H7 (cell line): ENCODE data around the gene CHST11. TPM values are rescaled to one million over a fixed set of nuclear protein-coding genes. Genes with fewer than 3 reads are reported as not detected.
"Not testable (repeated sequence)": the region's sequence is repeated elsewhere in the genome, so short reads cannot be mapped to it uniquely, and the experiment has no call there.

ENCODE experiments used
- DNase-seq: peaks from one replicate; pipeline ENCODE4 v3.0.0; 2012
- H3K27me3 ChIP-seq: 2 replicates; pipeline ENCODE4 v1.6.0; 2011; ENCODE audit warnings: mild to moderate bottlenecking, low read length; ENCODE audit not compliant: control insufficient read depth, insufficient read depth
- H3K36me3 ChIP-seq: replicated peaks from 2 replicates; pipeline ENCODE4 v1.5.1; 2011; ENCODE audit warnings: low read length; ENCODE audit not compliant: control insufficient read depth, insufficient read depth
- H3K4me3 ChIP-seq: 2 replicates; pipeline ENCODE4 v1.5.1; 2011; ENCODE audit warnings: low read depth, mild to moderate bottlenecking, control low read depth, low read length, moderate library complexity; ENCODE audit not compliant: insufficient read depth
- total RNA-seq: library from RNA; depleted of rRNA; stranded (reverse); fragments of >200 nt; shearing (Covaris generic); gene quantifications from 2 replicates; pipeline ENCODE4 v1.2.3, GENCODE V29; 2014; rRNA removed

Gene CHST11
- total RNA-seq, 1 experiment from 2014 or later = 14.5 TPM

- DNase-seq = no peak
- no peak overlapping the region for H3K4me3 ChIP-seq
- H3K27me3 ChIP-seq = no peaks in the 10 kb centered on the region
- no peaks in the 10 kb centered on the region for H3K36me3 ChIP-seq
These were observed 335.8 kb downstream of the CHST11 start for GRCh38 chr12:104792570-104792969.

- H3K4me3 ChIP-seq = no peak overlapping the region
These were observed 336.5 kb downstream of the CHST11 start for GRCh38 chr12:104793285-104793684.

GRCh38 chr12:104793968-104794367 is 337.2 kb downstream of the CHST11 start:
- no peak for DNase-seq
- no peaks in the 10 kb centered on the region for H3K36me3 ChIP-seq
- H3K27me3 ChIP-seq = no peaks in the 10 kb centered on the region

More at GRCh38 chr12:104793285-104793684, 336.5 kb downstream of the CHST11 start:
- DNase-seq = no peak
- H3K36me3 ChIP-seq = no peaks in the 10 kb centered on the region
- H3K27me3 ChIP-seq = no peaks in the 10 kb centered on the region

GRCh38 chr12:104796475-104796862 is 339.7 kb downstream of the CHST11 start:
- Histone ChIP-seq H3K27me3 (no peaks in the 10 kb centered on the region), H3K36me3 (no peaks in the 10 kb centered on the region), H3K4me3 (no peak overlapping the region)
- no peak for DNase-seq

More at GRCh38 chr12:104793968-104794367, 337.2 kb downstream of the CHST11 start:
- H3K4me3 ChIP-seq = no peak overlapping the region

- H3K36me3 ChIP-seq = no peaks in the 10 kb centered on the region
- no peaks in the 10 kb centered on the region for H3K27me3 ChIP-seq
- no peak for DNase-seq
- H3K4me3 ChIP-seq = no peak overlapping the region
These were observed 342.7 kb downstream of the CHST11 start for GRCh38 chr12:104799458-104799857.

- no peak overlapping the region for H3K4me3 ChIP-seq
- no peaks in the 10 kb centered on the region for H3K27me3 ChIP-seq
- no peak for DNase-seq
- no peaks in the 10 kb centered on the region for H3K36me3 ChIP-seq
These were observed 344.3 kb downstream of the CHST11 start for GRCh38 chr12:104801005-104801404.

- no peaks in the 10 kb centered on the region for H3K27me3 ChIP-seq
- DNase-seq = no peak
- H3K36me3 ChIP-seq = no peaks in the 10 kb centered on the region
- H3K4me3 ChIP-seq = no peak overlapping the region
These were observed 344.7 kb downstream of the CHST11 start for GRCh38 chr12:104801427-104801826.

GRCh38 chr12:104802208-104802607 is 345.5 kb downstream of the CHST11 start:
- no peaks in the 10 kb centered on the region for H3K36me3 ChIP-seq
- H3K4me3 ChIP-seq = no peak overlapping the region
- no peak for DNase-seq
- no peaks in the 10 kb centered on the region for H3K27me3 ChIP-seq

- Histone ChIP-seq H3K4me3 (no peak overlapping the region), H3K36me3 (no peaks in the 10 kb centered on the region), H3K27me3 (no peaks in the 10 kb centered on the region)
- no peak for DNase-seq
These were observed 348.4 kb downstream of the CHST11 start for GRCh38 chr12:104805186-104805585.

GRCh38 chr12:104806194-104806593 is 349.4 kb downstream of the CHST11 start:
- H3K4me3 ChIP-seq, H3K27me3 ChIP-seq, H3K36me3 ChIP-seq, DNase-seq: not testable (repeated sequence)

GRCh38 chr12:104809251-104809650 is 352.5 kb downstream of the CHST11 start:
- no peak for DNase-seq
- no peaks in the 10 kb centered on the region for H3K27me3 ChIP-seq
- no peak overlapping the region for H3K4me3 ChIP-seq
- no peaks in the 10 kb centered on the region for H3K36me3 ChIP-seq

- no peak overlapping the region for H3K4me3 ChIP-seq
- no peaks in the 10 kb centered on the region for H3K36me3 ChIP-seq
- H3K27me3 ChIP-seq = no peaks in the 10 kb centered on the region
- DNase-seq = no peak
These were observed 353.1 kb downstream of the CHST11 start for GRCh38 chr12:104809706-104810385.

Other genes starting within 250 kb of the CHST11 start
- 169 and 180 TPM in 2 replicates for gene TXNRD1, start 241.2 kb upstream of the CHST11 start, total RNA-seq
- gene EID3, start 153.2 kb upstream of the CHST11 start, total RNA-seq = 1.3 and 3.1 TPM in 2 replicates